K562 (cell line): ENCODE measurements around the gene RTL10. TPM values are rescaled to one million over a fixed set of nuclear protein-coding genes. Genes with fewer than 3 reads are reported as not detected.
A peak's percentile ranks its signal among the peaks of the same experiment; 100 is the strongest.

ENCODE experiments used
- ATAC-seq: fragments of 200-7000 bp; cut with Tn5 transposase; 3 replicates; pipeline ENCODE4 v1.9.1; 2020; ENCODE audit warnings: moderate library complexity
- BruUV-seq: library from RNA; stranded (reverse); fragments of 400-500 nt; replicated peaks from 2 replicates; lab custom pipeline; 2021; lab: Mats Ljungman, UMichigan
- CTCF ChIA-PET: fragments of 300-600 bp; formaldehyde crosslinking; extraction: SDS; loops from one replicate; lab custom pipeline; 2021; ENCODE audit warnings: low intra/inter-chr PET ratio; lab: Yijun Ruan, JAX
- POLR2A ChIA-PET: fragments of 300-600, 350-650 bp; sonication (Branson Sonifier 250); formaldehyde crosslinking; extraction: SDS; loops from one replicate; lab custom pipeline; 2021; ENCODE audit warnings: antibody characterized with exemption, inconsistent platforms; lab: Yijun Ruan, JAX
- DNase-seq, 4 experiments: peaks; one replicate each; pipeline versions ENCODE4 v3.0.0 to v3.0.0-alpha.2; 2011 to 2018; ENCODE audit warnings: low spot score in 3 of 4, mixed read lengths in 3 of 4; ENCODE audit errors: extremely low read depth in 1 of 4
- FAIRE-seq: peaks from 2 replicates; lab custom pipeline; 2011; peaks lifted over from hg19 to GRCh38; lab: Jason Lieb, UNC
- H2AFZ ChIP-seq: 2 replicates; pipeline ENCODE4 v1.6.0; 2011; ENCODE audit warnings: low read depth, low read length, control low read depth, inconsistent platforms
- H3K27ac ChIP-seq: fragments of 200-600 bp; 3 replicates; pipeline ENCODE4 v1.8.0; 2011; ENCODE audit warnings: low read depth, mild to moderate bottlenecking, control low read depth, inconsistent platforms, low read length, moderate library complexity, mixed read lengths; ENCODE audit errors: extremely low read depth
- H3K27me3 ChIP-seq, 2 experiments: fragments of 300-600 bp in 1 of 2; 2 replicates in 1 of 2; 3 replicates in 1 of 2; pipeline versions ENCODE4 v1.6.0 to v1.8.0; 2011; ENCODE audit warnings: inconsistent platforms in 2 of 2, low read length in 2 of 2, mild to moderate bottlenecking in 1 of 2, mixed read lengths in 1 of 2, moderate library complexity in 1 of 2; ENCODE audit not compliant: control insufficient read depth in 2 of 2, insufficient read depth in 2 of 2
- H3K36me3 ChIP-seq: fragments of 300-600 bp; 3 replicates; pipeline ENCODE4 v1.8.0; 2011; ENCODE audit warnings: mild to moderate bottlenecking, low read length, inconsistent platforms; ENCODE audit not compliant: control insufficient read depth, insufficient read depth
- H3K4me1 ChIP-seq, 2 experiments: fragments of 200-600 bp in 1 of 2; replicated peaks in 1 of 2; 2 replicates in 1 of 2; 3 replicates in 1 of 2; pipeline versions ENCODE4 v1.5.1 to v1.8.0; 2011; ENCODE audit warnings: inconsistent platforms in 2 of 2, low read length in 2 of 2, mild to moderate bottlenecking in 1 of 2, mixed read lengths in 1 of 2, moderate library complexity in 1 of 2; ENCODE audit not compliant: control insufficient read depth in 2 of 2, insufficient read depth in 2 of 2
- H3K4me2 ChIP-seq: 2 replicates; pipeline ENCODE4 v1.6.1; 2011; ENCODE audit warnings: low read length, control low read depth, inconsistent platforms, mixed read lengths; ENCODE audit not compliant: insufficient read depth
- H3K4me3 ChIP-seq: fragments of 200-600 bp; sonication (generic), shearing (Covaris generic); 2 replicates; pipeline ENCODE4 v1.5.1; 2016; ENCODE audit warnings: control low read depth, inconsistent platforms
- H3K79me2 ChIP-seq: fragments of 200-600 bp; 3 replicates; pipeline ENCODE4 v1.8.0; 2011; ENCODE audit warnings: low read length, inconsistent platforms; ENCODE audit not compliant: control insufficient read depth, insufficient read depth
- H3K9ac ChIP-seq, 2 experiments: 2 replicates each; pipeline versions ENCODE4 v1.6.0 to v1.6.1; 2011; ENCODE audit warnings: low read depth in 2 of 2, low read length in 2 of 2, control low read depth in 1 of 2, inconsistent platforms in 1 of 2, mild to moderate bottlenecking in 1 of 2, mixed read lengths in 1 of 2; ENCODE audit not compliant: insufficient read depth in 1 of 2
- H3K9me1 ChIP-seq: one replicate; pipeline ENCODE4 v1.6.0; 2011; ENCODE audit warnings: inconsistent platforms, mild to moderate bottlenecking, low read length, moderate library complexity; ENCODE audit not compliant: control insufficient read depth, insufficient read depth
- H3K9me3 ChIP-seq: replicated peaks from 2 replicates; pipeline ENCODE4 v1.5.1; 2011; ENCODE audit warnings: low read depth, low read length, inconsistent platforms; ENCODE audit not compliant: control insufficient read depth, insufficient read depth
- H4K20me1 ChIP-seq: replicated peaks from 2 replicates; pipeline ENCODE4 v1.6.1; 2011; ENCODE audit warnings: low read length, inconsistent platforms, mixed read lengths; ENCODE audit not compliant: control insufficient read depth, insufficient read depth
- AFF4 ChIP-seq: sonication (generic); formaldehyde crosslinking; IDR thresholded peaks from 2 replicates; pipeline ENCODE4 v1.8.0; 2023; ENCODE audit warnings: mild to moderate bottlenecking, missing genetic modification reagents
- ARNT ChIP-seq, 2 experiments: fragments of 450-650 bp; IDR thresholded peaks; 2 replicates each; pipeline ENCODE4 v1.6.1; 2016; ENCODE audit warnings: mild to moderate bottlenecking in 1 of 2
- BMI1 ChIP-seq: fragments of 150-350 bp; IDR thresholded peaks from 2 replicates; pipeline ENCODE4 v1.6.1; 2014; ENCODE audit warnings: low read length
- CCAR2 ChIP-seq: fragments of 200-400 bp; formaldehyde crosslinking; IDR thresholded peaks from 2 replicates; pipeline ENCODE4 v1.6.1; 2017; ENCODE audit warnings: mild to moderate bottlenecking, low read depth, low read length
- HDAC6 ChIP-seq: IDR thresholded peaks from 2 replicates; pipeline ENCODE4 v1.6.1; 2012; ENCODE audit warnings: low read depth, mild to moderate bottlenecking, control low read depth, inconsistent platforms, low read length, moderate library complexity
- POLR3A ChIP-seq: IDR thresholded peaks from 2 replicates; pipeline ENCODE4 v1.6.1; 2011; ENCODE audit warnings: borderline replicate concordance, mild to moderate bottlenecking, moderate library complexity; ENCODE audit not compliant: insufficient read length, insufficient read depth; ENCODE audit errors: extremely low read depth
- SAFB2 ChIP-seq: fragments of 200-400 bp; formaldehyde crosslinking; IDR thresholded peaks from 2 replicates; pipeline ENCODE4 v1.6.1; 2018; ENCODE audit warnings: borderline replicate concordance, low read length, low read depth, moderate library complexity; ENCODE audit not compliant: severe bottlenecking
- SIN3A ChIP-seq, 2 experiments: fragments of 150-350 bp in 1 of 2; IDR thresholded peaks; 2 replicates each; pipeline ENCODE4 v1.6.1; 2011 to 2016; ENCODE audit warnings: borderline replicate concordance in 2 of 2, low read depth in 2 of 2, low read length in 2 of 2, mild to moderate bottlenecking in 2 of 2, moderate library complexity in 2 of 2; ENCODE audit not compliant: control insufficient read depth in 1 of 2
- SOX6 ChIP-seq: fragments of 450-650 bp; IDR thresholded peaks from 2 replicates; pipeline ENCODE4 v1.6.1; 2014; ENCODE audit warnings: mild to moderate bottlenecking
- ZC3H4 ChIP-seq: sonication (generic); formaldehyde crosslinking; IDR thresholded peaks from 2 replicates; pipeline ENCODE4 v1.9.0; 2021; ENCODE audit warnings: missing genetic modification reagents, borderline replicate concordance
- ZNF79 ChIP-seq: fragments of 250-450 bp; sonication (Bioruptor Pico); IDR thresholded peaks from 2 replicates; pipeline ENCODE4 v1.4.0; 2020; ENCODE audit warnings: low read depth, mild to moderate bottlenecking, moderate library complexity
- WGBS: fragments of 100-300 bp; shearing (Covaris generic); methylation state at CpG from one replicate; pipeline ENCODE4 v1.1.6; 2016; ENCODE audit warnings: low coverage, mixed read lengths; ENCODE audit not compliant: insufficient coverage; ENCODE audit errors: missing lambda C conversion rate; 5-methylcytosine and 5-hydroxymethylcytosine counted together
- in situ Hi-C: fragments of 300-500 bp; cut with MboI; formaldehyde crosslinking; loops from 4 replicates; pipeline ENCODE4 v1.15.0; 2018; ENCODE audit warnings: inconsistent platforms, mixed read lengths
- intact Hi-C: fragments of 100-400 bp; cut with micrococcal nuclease; formaldehyde crosslinking; loops from 2 replicates; pipeline ENCODE4 v1.14.2; 2022
- polyA plus RNA-seq, 8 experiments: library from polyadenylated mRNA; depleted of rRNA in 4 of 8; stranded (reverse) in 5 of 8; unstranded in 3 of 8; fragments of >200 nt; fragmentation: Nextera tagmentation in 2 of 8; fragmentation: Illumina TruSeq in 1 of 8; extraction: Ambion mirVana in 2 of 8; extraction: Trizol in 1 of 8; gene quantifications; 2 replicates each; pipeline versions ENCODE4 v1.2.1 to v1.2.3, GENCODE V29; 2011 to 2014; ENCODE audit warnings: inconsistent platforms in 1 of 8, missing spikeins in 1 of 8
- total RNA-seq, 7 experiments: library from RNA; depleted of rRNA in 6 of 7; stranded (reverse); fragments of >200 nt in 6 of 7; fragmentation: Illumina TruSeq in 2 of 7; extraction: Trizol in 2 of 7; gene quantifications; 2 replicates each; pipeline versions ENCODE4 v1.2.1 to v1.2.3, GENCODE V29; 2011 to 2021; ENCODE audit warnings: low replicate concordance in 1 of 7
- TF ChIP-seq, protein P1 (sequence below): sonication (generic); formaldehyde crosslinking; IDR thresholded peaks from 2 replicates; pipeline ENCODE4 v1.8.1; 2023; ENCODE audit warnings: mild to moderate bottlenecking, missing genetic modification reagents

Gene RTL10
- total and polyA plus RNA-seq, 9 of the 15 experiments (the other 6 are each of a cell fraction or from before 2014, with no cell fraction given) = 19.8 to 75.5 (median 32.5) TPM

GRCh38 chr22:19901577-19902244 lies 47.0 kb upstream of the RTL10 start:
- Histone ChIP-seq H3K9ac (0 out of 4 replicates have a peak overlapping the region, but pooled peaks of 1 of the 2 experiments have one; percentile 1), H3K4me3 (no peak overlapping the region), H2AFZ (no peak overlapping the region), H3K79me2 (no peaks in the 10 kb centered on the region), H3K36me3 (peaks cover 13% of the 10 kb centered on the region; the same call in 2 of the 3 replicates), H3K4me2 (no peak overlapping the region), H3K27me3 (no peaks in the 10 kb centered on the region), H3K9me3 (no peaks in the 10 kb centered on the region), H3K4me1 (peaks cover 0 to 51% of the 10 kb centered on the region in 2 experiments; a peak in 2 of 5 replicates), H3K27ac (no peak overlapping the region), H3K9me1 (no peaks in the 10 kb centered on the region), H4K20me1 (peaks cover 11% of the 10 kb centered on the region)
- 66% methylated on average over 11 of the region's 11 CpGs for WGBS
- no peak for DNase-seq
- ATAC-seq = no peak
- in situ Hi-C loops (no loop called here), intact Hi-C loops (no loop called here)
- CTCF ChIA-PET = no interaction called here
- no TSS peak for BruUV-seq
- POLR2A ChIA-PET = interaction anchor here (0.6 to 11.2 kb wide), 16 partner anchors 9 to 212 kb away, joined by 3 to 141 read pairs (median 4); partner anchors contain the start of genes COMT, GNB1L, RTL10 and TXNRD2
- FAIRE-seq = peak; percentile 52
- TF ChIP-seq ARNT (IDR thresholded peaks at IDR 0.05) (no peak), ZNF79 (CRISPR knock-in tag) (no peak), POLR3A (no peak), CCAR2 (no peak), SOX6 (no peak), AFF4 (CRISPR knock-in tag) (no peak), BMI1 (no peak), SAFB2 (no peak), SIN3A (IDR thresholded peaks at IDR 0.05; ENCODE audit: borderline replicate concordance in 2 of 2, control insufficient read depth in 1 of 2, low read depth in 2 of 2, low read length in 2 of 2) (no peak), HDAC6 (0 out of 2 replicates have a peak, but pooled peaks have one; percentile 54), ZC3H4 (no peak)
- TF ChIP-seq, protein P1, sequence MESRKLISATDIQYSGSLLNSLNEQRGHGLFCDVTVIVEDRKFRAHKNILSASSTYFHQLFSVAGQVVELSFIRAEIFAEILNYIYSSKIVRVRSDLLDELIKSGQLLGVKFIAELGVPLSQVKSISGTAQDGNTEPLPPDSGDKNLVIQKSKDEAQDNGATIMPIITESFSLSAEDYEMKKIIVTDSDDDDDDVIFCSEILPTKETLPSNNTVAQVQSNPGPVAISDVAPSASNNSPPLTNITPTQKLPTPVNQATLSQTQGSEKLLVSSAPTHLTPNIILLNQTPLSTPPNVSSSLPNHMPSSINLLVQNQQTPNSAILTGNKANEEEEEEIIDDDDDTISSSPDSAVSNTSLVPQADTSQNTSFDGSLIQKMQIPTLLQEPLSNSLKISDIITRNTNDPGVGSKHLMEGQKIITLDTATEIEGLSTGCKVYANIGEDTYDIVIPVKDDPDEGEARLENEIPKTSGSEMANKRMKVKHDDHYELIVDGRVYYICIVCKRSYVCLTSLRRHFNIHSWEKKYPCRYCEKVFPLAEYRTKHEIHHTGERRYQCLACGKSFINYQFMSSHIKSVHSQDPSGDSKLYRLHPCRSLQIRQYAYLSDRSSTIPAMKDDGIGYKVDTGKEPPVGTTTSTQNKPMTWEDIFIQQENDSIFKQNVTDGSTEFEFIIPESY = no peak
